ENCODE data around the gene CHTF18.

- TF ChIP-seq CTCF (IDR thresholded peaks at IDR 0.05) (no peak), POLR2A (IDR thresholded peaks at IDR 0.05) (no peak)
These were observed 6.2 kb upstream of the CHTF18 start for GRCh38 chr16:782258-782657.

Data from right lobe of liver (tissue), 4 donors.